NCI-H128 (cell line): ENCODE data around the gene CREB3L1.

Experiments
- DNase-seq: peaks from one replicate; lab custom pipeline; 2025; ENCODE audit not compliant: unreplicated experiment; lab: John Stamatoyannopoulos, UW

Gene CREB3L1

GRCh38 chr11:46277622-46278386 lies at the start of gene CREB3L1:
CREB3L1 (plus strand) TSS chr11:46277662; CDS start chr11:46278112, 450 bp downstream.
- no peak for DNase-seq

- no peak for DNase-seq
These were observed 48.2 kb upstream of the CREB3L1 start for GRCh38 chr11:46229230-46229629.

- DNase-seq, result no peak
These were observed 43.2 kb upstream of the CREB3L1 start for GRCh38 chr11:46234311-46234710.

- DNase-seq, result no peak
These were observed 41.4 kb upstream of the CREB3L1 start for GRCh38 chr11:46235777-46236688.

- DNase-seq, result no peak
These were observed 40.6 kb upstream of the CREB3L1 start for GRCh38 chr11:46236918-46237247.

GRCh38 chr11:46237248-46238077 lies 40.0 kb upstream of the CREB3L1 start:
- DNase-seq, result no peak

- DNase-seq, result no peak
These were observed 39.1 kb upstream of the CREB3L1 start for GRCh38 chr11:46238078-46238966.

- peak; percentile 29 for DNase-seq
These were observed 38.3 kb upstream of the CREB3L1 start for GRCh38 chr11:46238967-46239800.

GRCh38 chr11:46239801-46240061 lies 37.7 kb upstream of the CREB3L1 start:
- no peak for DNase-seq

GRCh38 chr11:46240371-46240770 lies 37.1 kb upstream of the CREB3L1 start:
- no peak for DNase-seq

GRCh38 chr11:46240861-46241260 lies 36.6 kb upstream of the CREB3L1 start:
- DNase-seq, result no peak

GRCh38 chr11:46242041-46242951 lies 35.2 kb upstream of the CREB3L1 start:
- no peak for DNase-seq

- DNase-seq, result peak; percentile 67
These were observed 34.3 kb upstream of the CREB3L1 start for GRCh38 chr11:46242952-46243795.

GRCh38 chr11:46243796-46244109 lies 33.7 kb upstream of the CREB3L1 start:
- no peak for DNase-seq

GRCh38 chr11:46246521-46246920 lies 30.9 kb upstream of the CREB3L1 start:
- no peak for DNase-seq

GRCh38 chr11:46247090-46247489 lies 30.4 kb upstream of the CREB3L1 start:
- no peak for DNase-seq

GRCh38 chr11:46247659-46248058 lies 29.8 kb upstream of the CREB3L1 start:
- DNase-seq, result peak; percentile 78
